GM10847 (cell line): ENCODE measurements around the gene TBC1D16.

ENCODE experiments used
- POLR2A ChIP-seq: IDR thresholded peaks from 2 replicates; pipeline ENCODE4 v1.6.1; 2011; ENCODE audit not compliant: insufficient read length; ENCODE audit errors: extremely low read depth

Gene TBC1D16

GRCh38 chr17:79901131-79901530, 134.5 kb downstream of the TBC1D16 start:
- TF ChIP-seq POLR2A: no peak

GRCh38 chr17:79899584-79899983, 136.1 kb downstream of the TBC1D16 start:
- TF ChIP-seq POLR2A: no peak

- TF ChIP-seq POLR2A: no peak
These were observed 138.2 kb downstream of the TBC1D16 start for GRCh38 chr17:79897243-79898063.

GRCh38 chr17:79892457-79893241, 143.0 kb downstream of the TBC1D16 start:
- TF ChIP-seq POLR2A: no peak

GRCh38 chr17:79891113-79891730, 144.4 kb downstream of the TBC1D16 start:
- no peak for TF ChIP-seq POLR2A

- TF ChIP-seq POLR2A: no peak
These were observed 145.0 kb downstream of the TBC1D16 start for GRCh38 chr17:79890706-79891105.

GRCh38 chr17:79888811-79889634, 146.6 kb downstream of the TBC1D16 start:
- no peak for TF ChIP-seq POLR2A

- TF ChIP-seq POLR2A: no peak
These were observed 147.6 kb downstream of the TBC1D16 start for GRCh38 chr17:79888009-79888540.

GRCh38 chr17:79887451-79887991, 148.2 kb downstream of the TBC1D16 start:
- no peak for TF ChIP-seq POLR2A

GRCh38 chr17:79883202-79883601, 152.5 kb downstream of the TBC1D16 start:
- no peak for TF ChIP-seq POLR2A
